ENCODE results near the gene STPG4. TPM values are rescaled to one million over a fixed set of nuclear protein-coding genes. Genes with fewer than 3 reads are reported as not detected.
"Not testable (repeated sequence)": the region's sequence is repeated elsewhere in the genome, so short reads cannot be mapped to it uniquely, and the experiment has no call there.

The STPG4 gene
- total and polyA plus RNA-seq, 7 experiments from 2014 or later = 0.24 to 0.95 (median 0.73) TPM; not detected in 4

GRCh38 chr2:47187069-47187468, 32.0 kb upstream of the STPG4 start:
- no peak for ATAC-seq
- Mint-ChIP-seq H3K27ac (no peak overlapping the region), H3K4me1 (no peaks in the 10 kb centered on the region), H3K4me3 (no peak overlapping the region), H3K36me3 (peaks cover 0 to 9% (median 0%) of the 10 kb centered on the region in 5 donors), H3K27me3 (peaks cover 0 to 39% (median 19%) of the 10 kb centered on the region in 5 donors), H3K9me3 (peaks cover 0 to 3% (median 0%) of the 10 kb centered on the region in 11 donors)
- ChIA-PET POLR2A (no interaction called here), CTCF (no interaction called here)
- H3K27me3 ChIP-seq (ENCODE audit: control insufficient read depth in 2 of 2, insufficient read depth in 2 of 2, low read length in 2 of 2) = no peaks in the 10 kb centered on the region
- H3K4me1 ChIP-seq (ENCODE audit: control insufficient read depth in 2 of 2, insufficient read depth in 2 of 2, low read length in 2 of 2) = no peaks in the 10 kb centered on the region
- no peaks in the 10 kb centered on the region for H3K36me3 ChIP-seq (ENCODE audit: control insufficient read depth in 2 of 3, insufficient read depth in 3 of 3, low read length in 3 of 3)
- H3K9me3 ChIP-seq (ENCODE audit: control insufficient read depth in 2 of 3, low read length in 3 of 3) = no peaks in the 10 kb centered on the region
- no peak for DNase-seq
- no peak overlapping the region for H3K27ac ChIP-seq (ENCODE audit: low read depth, low read length)
- intact Hi-C loops (cut with micrococcal nuclease) = no loop called here
- no peak overlapping the region for H3K4me3 ChIP-seq (ENCODE audit: low read length)

GRCh38 chr2:47186351-47186750, 31.2 kb upstream of the STPG4 start:
- POLR2A ChIA-PET = no interaction called here

DNA sequence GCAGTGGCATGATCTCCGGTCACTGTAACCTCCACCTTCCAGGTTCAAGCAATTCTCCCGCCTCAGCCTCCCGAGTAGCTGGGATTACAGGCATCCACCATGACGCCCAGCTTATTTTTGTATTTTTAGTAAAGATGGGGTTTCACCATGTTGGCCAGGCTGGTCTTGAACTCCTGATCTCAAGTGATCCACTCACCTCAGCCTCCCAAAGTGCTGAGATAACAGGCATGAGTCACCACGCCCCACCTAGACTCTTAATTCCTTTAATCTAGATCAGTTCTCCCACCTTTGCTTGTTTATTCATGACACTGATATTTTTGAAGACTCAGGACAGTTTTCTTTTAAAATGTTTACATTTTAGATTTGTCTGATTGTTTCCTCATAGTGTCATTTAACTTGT, 30.0 kb upstream of the STPG4 start:
- H3K27me3 ChIP-seq (ENCODE audit: control insufficient read depth in 2 of 2, insufficient read depth in 2 of 2, low read length in 2 of 2); H3K4me1 ChIP-seq (ENCODE audit: control insufficient read depth in 2 of 2, insufficient read depth in 2 of 2, low read length in 2 of 2); H3K9me3 ChIP-seq (ENCODE audit: control insufficient read depth in 2 of 3, low read length in 3 of 3); H3K4me1 Mint-ChIP-seq; intact Hi-C loops (cut with micrococcal nuclease); ATAC-seq; H3K27ac ChIP-seq (ENCODE audit: low read depth, low read length); DNase-seq; H3K36me3 Mint-ChIP-seq; H3K36me3 ChIP-seq (ENCODE audit: control insufficient read depth in 2 of 3, insufficient read depth in 3 of 3, low read length in 3 of 3); H3K27ac Mint-ChIP-seq; CTCF ChIA-PET; POLR2A ChIA-PET; H3K4me3 Mint-ChIP-seq; H3K9me3 Mint-ChIP-seq; H3K4me3 ChIP-seq (ENCODE audit: low read length): not testable (repeated sequence)
- peaks cover 0 to 38% (median 19%) of the 10 kb centered on the region in 5 donors for H3K27me3 Mint-ChIP-seq

More at GRCh38 chr2:47186351-47186750, 31.2 kb upstream of the STPG4 start:
- H3K4me1 ChIP-seq (ENCODE audit: control insufficient read depth in 2 of 2, insufficient read depth in 2 of 2, low read length in 2 of 2) = no peaks in the 10 kb centered on the region
- H3K27me3 ChIP-seq (ENCODE audit: control insufficient read depth in 2 of 2, insufficient read depth in 2 of 2, low read length in 2 of 2) = no peaks in the 10 kb centered on the region
- Mint-ChIP-seq H3K36me3 (peaks cover 0 to 9% (median 0%) of the 10 kb centered on the region in 5 donors), H3K4me3 (no peak overlapping the region), H3K4me1 (peaks cover 0 to under 1% (median 0%) of the 10 kb centered on the region in 7 donors), H3K27ac (no peak overlapping the region), H3K27me3 (peaks cover 0 to 41% (median 19%) of the 10 kb centered on the region in 5 donors), H3K9me3 (peaks cover 0 to 3% (median 0%) of the 10 kb centered on the region in 11 donors)
- no peak overlapping the region for H3K27ac ChIP-seq (ENCODE audit: low read depth, low read length)
- intact Hi-C loops (cut with micrococcal nuclease) = no loop called here
- DNase-seq (no peak), ATAC-seq (no peak)
- H3K9me3 ChIP-seq (ENCODE audit: control insufficient read depth in 2 of 3, low read length in 3 of 3) = no peaks in the 10 kb centered on the region
- CTCF ChIA-PET = no interaction called here
- no peak overlapping the region for H3K4me3 ChIP-seq (ENCODE audit: low read length)
- no peaks in the 10 kb centered on the region for H3K36me3 ChIP-seq (ENCODE audit: control insufficient read depth in 2 of 3, insufficient read depth in 3 of 3, low read length in 3 of 3)

- Histone ChIP-seq H3K9me3 (ENCODE audit: control insufficient read depth in 2 of 3, low read length in 3 of 3) (no peaks in the 10 kb centered on the region), H3K4me1 (ENCODE audit: control insufficient read depth in 2 of 2, insufficient read depth in 2 of 2, low read length in 2 of 2) (peaks cover 0 to 7% of the 10 kb centered on the region in 2 donors), H3K4me3 (ENCODE audit: low read length) (no peak overlapping the region), H3K27me3 (ENCODE audit: control insufficient read depth in 2 of 2, insufficient read depth in 2 of 2, low read length in 2 of 2) (no peaks in the 10 kb centered on the region), H3K27ac (ENCODE audit: low read depth, low read length) (no peak overlapping the region), H3K36me3 (ENCODE audit: control insufficient read depth in 2 of 3, insufficient read depth in 3 of 3, low read length in 3 of 3) (peaks cover 0 to under 1% (median 0%) of the 10 kb centered on the region in 3 experiments)
- H3K4me1 Mint-ChIP-seq = peaks cover 2 to 23% (median 13%) of the 10 kb centered on the region in 7 donors
- intact Hi-C loops (cut with micrococcal nuclease) = no loop called here
- DNase-seq (no peak), ATAC-seq (no peak)
- H3K4me3 Mint-ChIP-seq = no peak overlapping the region
- H3K9me3 Mint-ChIP-seq = peaks cover 0 to 8% (median 0%) of the 10 kb centered on the region in 11 donors
- ChIA-PET POLR2A (interaction anchor here (1.7 kb wide), 1 partner anchor 9 kb away, joined by 4 read pairs; no protein-coding TSS in a partner anchor), CTCF (interaction anchor here (0.5 kb wide), 1 partner anchor 474 kb away, joined by 3 read pairs; no protein-coding TSS in a partner anchor)
- H3K36me3 Mint-ChIP-seq = peaks cover 0 to 7% (median 3%) of the 10 kb centered on the region in 5 donors
- peaks cover 0 to 30% (median 12%) of the 10 kb centered on the region in 5 donors for H3K27me3 Mint-ChIP-seq
- no peak overlapping the region for H3K27ac Mint-ChIP-seq
Observed at GRCh38 chr2:47181176-47181575, 26.1 kb upstream of the STPG4 start.

GRCh38 chr2:47180531-47180930, 25.4 kb upstream of the STPG4 start:
- DNase-seq = no peak
- Mint-ChIP-seq H3K27me3 (peaks cover 0 to 28% (median 10%) of the 10 kb centered on the region in 5 donors), H3K36me3 (peaks cover 0 to 10% (median 0%) of the 10 kb centered on the region in 5 donors), H3K9me3 (peaks cover 0 to 12% (median 0%) of the 10 kb centered on the region in 11 donors), H3K4me3 (no peak overlapping the region), H3K27ac (peak overlapping the region in 1 of 9 donors; percentile 16), H3K4me1 (peaks cover 2 to 26% (median 13%) of the 10 kb centered on the region in 7 donors)
- Histone ChIP-seq H3K27me3 (ENCODE audit: control insufficient read depth in 2 of 2, insufficient read depth in 2 of 2, low read length in 2 of 2) (no peaks in the 10 kb centered on the region), H3K9me3 (ENCODE audit: control insufficient read depth in 2 of 3, low read length in 3 of 3) (no peaks in the 10 kb centered on the region), H3K4me3 (ENCODE audit: low read length) (no peak overlapping the region), H3K27ac (ENCODE audit: low read depth, low read length) (no peak overlapping the region), H3K4me1 (ENCODE audit: control insufficient read depth in 2 of 2, insufficient read depth in 2 of 2, low read length in 2 of 2) (peaks cover 0 to 7% of the 10 kb centered on the region in 2 donors), H3K36me3 (ENCODE audit: control insufficient read depth in 2 of 3, insufficient read depth in 3 of 3, low read length in 3 of 3) (peaks cover 0 to 4% (median 0%) of the 10 kb centered on the region in 3 experiments)
- CTCF ChIA-PET = interaction anchor here (0.5 kb wide), 1 partner anchor 473 kb away, joined by 3 read pairs; no protein-coding TSS in a partner anchor
- intact Hi-C loops (cut with micrococcal nuclease) = no loop called here
- ATAC-seq = no peak
- POLR2A ChIA-PET = no interaction called here

- Mint-ChIP-seq H3K36me3 (peaks cover 0 to 16% (median 0%) of the 10 kb centered on the region in 5 donors), H3K4me1 (peaks cover 6 to 33% (median 24%) of the 10 kb centered on the region in 7 donors), H3K27me3 (peaks cover 0 to 23% (median 4%) of the 10 kb centered on the region in 5 donors), H3K4me3 (no peak overlapping the region), H3K9me3 (peaks cover 0 to 17% (median 0%) of the 10 kb centered on the region in 11 donors), H3K27ac (peak overlapping the region in 3 of 9 donors; percentile 28 to 100 (median 61))
- ATAC-seq (no peak), DNase-seq (no peak)
- H3K27me3 ChIP-seq (ENCODE audit: control insufficient read depth in 2 of 2, insufficient read depth in 2 of 2, low read length in 2 of 2) = no peaks in the 10 kb centered on the region
- CTCF ChIA-PET = interaction anchor here (0.6 kb wide), 1 partner anchor 161 kb away, joined by 3 read pairs; no protein-coding TSS in a partner anchor
- peaks cover 5 to 13% of the 10 kb centered on the region in 2 donors for H3K4me1 ChIP-seq (ENCODE audit: control insufficient read depth in 2 of 2, insufficient read depth in 2 of 2, low read length in 2 of 2)
- H3K27ac ChIP-seq (ENCODE audit: low read depth, low read length) = no peak overlapping the region
- no peak overlapping the region for H3K4me3 ChIP-seq (ENCODE audit: low read length)
- intact Hi-C loops (cut with micrococcal nuclease) = no loop called here
- POLR2A ChIA-PET = no interaction called here
- H3K36me3 ChIP-seq (ENCODE audit: control insufficient read depth in 2 of 3, insufficient read depth in 3 of 3, low read length in 3 of 3) = peaks cover 0 to 4% (median 0%) of the 10 kb centered on the region in 3 experiments
- no peaks in the 10 kb centered on the region for H3K9me3 ChIP-seq (ENCODE audit: control insufficient read depth in 2 of 3, low read length in 3 of 3)
Observed at GRCh38 chr2:47179388-47179787, 24.3 kb upstream of the STPG4 start.
